Epithelial cell of prostate (primary cell): ENCODE data around the gene METTL18.
"Not testable (repeated sequence)": the region's sequence is repeated elsewhere in the genome, so short reads cannot be mapped to it uniquely, and the experiment has no call there.

Experiments used
- DNase-seq: peaks from one replicate; pipeline ENCODE4 v3.0.0-alpha.2; 2011; ENCODE audit warnings: low read depth, low spot score
- H3K27ac ChIP-seq: fragments of 450-650 bp; 2 replicates; pipeline ENCODE4 v1.5.1; 2017; ENCODE audit warnings: mild to moderate bottlenecking

METTL18 gene

DNA sequence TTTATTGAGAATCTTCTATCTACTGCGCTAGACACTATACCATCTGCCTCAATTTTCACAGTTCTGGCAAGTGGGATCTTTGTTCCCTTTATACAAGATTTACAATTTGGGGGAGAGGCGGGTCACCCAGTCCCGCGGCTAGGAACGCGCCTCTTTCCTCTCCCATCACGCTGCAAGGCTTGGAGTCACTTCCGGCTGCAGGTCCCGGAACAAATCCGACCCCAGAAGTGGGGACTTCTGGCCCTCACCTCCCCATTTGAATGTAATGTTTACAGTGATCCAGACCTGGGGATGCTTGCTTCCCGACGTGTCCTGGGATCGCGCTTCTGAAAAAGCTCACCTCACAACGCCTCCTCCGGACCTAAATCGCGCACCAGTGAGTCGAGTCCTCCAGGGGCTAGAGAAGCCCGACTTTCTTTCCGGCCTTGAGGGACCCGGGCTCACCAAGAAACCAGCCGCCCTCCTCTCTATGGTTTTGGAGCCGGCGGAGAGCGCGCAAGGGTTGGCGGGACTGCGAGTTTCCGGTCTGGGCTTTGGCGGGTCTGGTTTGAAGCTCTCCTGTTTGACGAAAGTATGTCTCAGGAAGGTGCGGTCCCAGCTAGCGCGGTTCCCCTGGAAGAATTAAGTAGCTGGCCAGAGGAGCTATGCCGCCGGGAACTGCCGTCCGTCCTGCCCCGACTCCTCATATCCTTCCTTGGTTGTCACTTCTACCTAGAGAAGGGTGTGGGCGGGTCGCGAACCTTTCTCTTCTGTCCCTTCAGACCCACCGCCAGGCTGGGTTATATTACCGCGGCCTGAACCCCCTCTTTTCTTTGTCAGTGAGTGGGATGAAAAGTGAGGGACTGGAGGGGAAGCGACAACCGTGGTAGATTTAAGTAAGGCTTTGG lies at the start of gene METTL18:
Gene METTL18, minus strand, starts transcription at position 378 of the 887 bp plus-strand sequence. CDS start 1,212 bp downstream, outside the sequence.
- peak within 1 kb of the TSS; percentile 81 for H3K27ac ChIP-seq
- peak; percentile 90 for DNase-seq

DNA sequence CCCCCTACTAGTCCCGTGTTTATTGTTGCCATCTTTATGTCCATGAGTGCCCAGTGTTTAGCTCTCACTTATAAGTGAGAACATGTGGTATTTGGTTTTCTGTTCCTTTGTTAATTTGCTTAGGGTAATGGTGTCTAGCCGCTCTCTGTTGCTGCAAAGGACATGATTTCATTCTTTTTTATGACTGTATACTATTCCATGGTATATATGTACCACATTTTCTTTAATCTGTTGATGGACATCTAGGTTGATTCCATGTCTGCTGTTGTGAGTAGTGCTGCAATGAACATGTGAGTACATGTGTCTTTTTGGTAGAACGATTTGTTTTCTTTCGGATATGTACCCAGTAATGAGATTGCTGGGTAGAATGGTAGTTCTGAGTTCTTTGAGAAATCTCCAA lies 44.2 kb upstream of the METTL18 start:
- H3K27ac ChIP-seq: no peak overlapping the region
- no peak for DNase-seq

DNA sequence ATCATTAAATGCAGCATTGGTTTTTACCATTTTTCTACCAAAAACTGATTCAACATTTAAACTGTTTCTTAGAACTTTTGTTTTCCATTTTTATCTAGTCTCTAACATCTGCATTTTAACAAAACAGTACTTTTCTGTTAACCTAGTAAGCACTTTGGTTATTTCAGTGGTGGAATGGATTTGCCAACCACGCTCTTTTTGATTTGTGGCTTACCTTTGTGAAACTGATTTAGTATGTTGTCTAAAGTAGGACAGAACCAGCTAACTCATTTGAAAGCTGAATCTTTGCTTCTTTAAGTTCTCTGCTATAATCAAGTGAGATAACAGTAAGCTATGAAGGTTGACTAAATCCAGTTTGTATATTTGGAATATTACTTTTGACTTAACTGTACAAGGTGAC lies 41.5 kb upstream of the METTL18 start:
- DNase-seq: no peak
- no peak overlapping the region for H3K27ac ChIP-seq

DNA sequence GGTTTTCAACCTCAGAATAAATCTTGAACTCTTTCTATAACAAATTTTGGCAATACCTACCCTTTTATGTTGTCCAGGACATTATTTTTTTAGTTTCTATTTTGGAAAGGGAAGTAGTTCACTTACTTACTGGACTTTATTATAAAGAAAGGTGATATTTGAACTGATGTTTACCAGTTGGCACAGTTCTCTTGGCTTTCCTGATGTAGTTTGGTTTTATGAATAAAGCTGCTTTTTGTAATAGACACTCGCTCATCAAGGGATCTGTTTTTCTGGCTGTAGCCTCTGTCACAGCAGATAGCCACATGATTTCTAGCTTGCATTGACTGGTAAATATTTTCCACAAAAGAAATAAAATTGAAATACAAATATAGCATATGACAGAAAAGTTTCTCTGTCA lies 40.9 kb upstream of the METTL18 start:
- no peak overlapping the region for H3K27ac ChIP-seq
- DNase-seq: no peak

DNA sequence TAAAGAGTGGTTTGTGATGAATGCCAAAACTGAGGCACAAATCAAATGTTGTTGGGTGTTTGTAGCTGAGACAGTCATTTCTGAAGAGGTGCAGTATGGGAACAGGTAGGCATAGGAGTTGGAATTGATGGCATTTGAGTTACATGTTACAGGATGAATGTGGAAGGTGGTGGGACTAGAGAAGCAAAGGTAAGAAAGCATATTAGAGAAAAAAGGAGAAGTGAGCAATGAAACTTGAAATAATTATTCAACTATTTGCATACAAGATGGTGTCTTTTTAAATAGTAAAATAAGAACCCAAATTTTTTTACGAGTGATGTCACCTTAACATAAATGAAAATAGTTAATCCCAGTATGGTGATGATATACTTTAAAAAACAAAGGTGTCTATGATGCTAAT lies 40.2 kb upstream of the METTL18 start:
- DNase-seq: no peak
- no peak overlapping the region for H3K27ac ChIP-seq

DNA sequence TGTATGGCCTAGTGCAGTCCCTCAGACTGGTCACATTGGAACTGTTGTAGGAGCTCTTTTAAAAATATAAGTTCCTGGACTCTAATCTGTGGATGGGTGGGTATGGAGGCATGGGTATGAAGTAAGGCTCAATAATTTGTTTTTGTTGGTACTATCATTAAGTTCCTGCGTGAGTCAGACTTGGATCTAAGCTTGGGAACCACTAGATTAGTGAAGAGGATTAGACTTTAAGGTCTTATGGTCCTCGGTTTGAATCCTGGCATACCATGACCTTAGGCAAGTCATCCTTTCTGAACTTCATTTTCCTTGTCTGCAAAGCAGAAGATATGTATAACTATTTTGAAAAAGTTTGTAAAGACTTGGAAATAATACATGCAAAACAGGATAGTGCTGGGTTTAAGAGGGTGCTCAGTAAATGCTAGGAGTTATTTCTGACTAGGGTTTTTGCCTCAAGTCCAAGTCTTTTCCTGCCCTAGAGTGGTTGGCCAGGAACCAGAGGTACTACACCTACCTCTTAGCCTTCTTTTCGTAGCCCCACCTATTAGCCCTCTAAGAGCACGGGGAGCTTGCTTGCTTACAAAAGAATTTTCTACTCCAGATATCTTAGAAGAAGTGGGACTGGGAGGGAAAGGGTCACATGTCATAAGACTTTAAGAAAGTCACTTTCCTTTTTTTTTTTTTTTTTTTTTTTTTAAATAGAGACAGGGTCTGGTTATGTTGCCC lies 38.6 kb upstream of the METTL18 start:
- no peak for DNase-seq

DNA sequence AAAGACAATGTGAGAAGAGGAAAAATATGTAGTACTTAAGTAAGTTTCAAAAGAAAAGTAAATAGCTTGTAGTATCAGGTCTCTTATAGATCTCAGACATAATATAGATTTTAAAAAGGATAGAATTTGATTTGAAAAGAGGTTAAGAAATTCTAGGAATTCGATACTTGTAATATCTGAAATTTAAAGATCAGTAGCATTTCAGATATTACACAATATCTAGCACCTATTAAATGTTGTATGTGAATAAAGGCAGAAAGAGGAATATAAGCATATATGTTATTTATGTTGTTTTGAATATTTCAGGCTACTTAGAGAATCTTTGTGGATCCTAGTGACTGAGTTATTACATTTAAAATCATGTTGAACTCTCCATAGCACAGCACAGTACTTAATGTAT lies 35.0 kb upstream of the METTL18 start:
- no peak overlapping the region for H3K27ac ChIP-seq
- no peak for DNase-seq

More for the DNA sequence above, 38.6 kb upstream of the METTL18 start:
- no peak overlapping the region for H3K27ac ChIP-seq

DNA sequence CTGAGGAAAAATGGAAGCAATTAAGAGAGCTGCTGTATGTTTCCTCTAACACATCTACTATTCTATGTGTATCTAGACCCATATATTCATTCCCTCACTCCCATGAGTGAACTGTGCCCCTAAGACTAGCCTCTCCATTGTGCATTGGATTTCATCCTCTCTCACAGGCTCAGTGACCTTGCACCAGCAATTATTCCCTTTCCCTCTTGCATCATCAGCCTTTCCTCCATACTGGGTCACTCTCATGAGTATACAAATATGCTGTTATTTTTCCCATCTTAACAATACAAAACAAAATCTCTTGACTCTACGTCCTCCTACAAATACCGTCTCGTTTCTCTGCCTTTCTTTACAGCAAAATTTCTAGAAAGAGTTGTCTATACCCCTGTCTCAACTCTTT lies 29.4 kb upstream of the METTL18 start:
- DNase-seq: no peak
- H3K27ac ChIP-seq: no peak overlapping the region

DNA sequence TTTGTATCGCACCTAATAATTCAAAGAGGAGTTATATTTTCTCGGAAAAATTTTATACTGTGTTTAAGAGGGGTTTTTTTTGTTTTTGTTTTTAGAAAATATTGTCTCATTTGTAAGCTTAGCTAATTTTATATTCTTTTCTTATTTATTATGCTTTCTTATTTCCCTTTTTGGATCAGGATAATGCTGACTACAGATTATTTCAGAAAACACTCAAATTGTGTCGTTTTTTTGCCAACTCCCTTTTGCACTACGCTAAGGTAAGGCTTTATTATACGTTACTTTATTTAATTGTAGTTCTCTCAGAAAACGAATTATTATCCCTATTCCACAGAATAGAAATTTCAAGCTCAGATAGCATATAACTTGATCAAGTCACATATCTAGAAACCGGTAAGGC lies 26.8 kb upstream of the METTL18 start:
- no peak for DNase-seq
- no peak overlapping the region for H3K27ac ChIP-seq

DNA sequence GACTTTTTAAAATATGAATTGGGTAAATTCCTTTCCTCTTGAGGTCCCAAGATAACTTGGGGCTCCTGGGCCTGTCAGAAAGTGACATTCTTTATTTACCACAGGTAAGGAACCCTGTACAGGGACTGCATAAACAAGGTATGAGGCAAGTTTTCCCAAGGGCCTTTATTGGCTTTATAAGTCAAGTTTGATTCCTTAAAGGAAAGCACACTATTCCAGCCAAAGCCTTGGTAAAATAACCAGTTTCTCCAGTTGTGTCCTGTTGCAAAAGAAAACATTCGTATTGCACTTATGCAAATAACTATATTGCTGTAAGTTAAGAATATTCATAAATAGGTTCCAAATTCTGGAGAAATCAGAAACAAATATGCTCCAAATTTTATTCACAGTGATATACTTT lies 21.9 kb upstream of the METTL18 start:
- DNase-seq: no peak
- no peak overlapping the region for H3K27ac ChIP-seq

DNA sequence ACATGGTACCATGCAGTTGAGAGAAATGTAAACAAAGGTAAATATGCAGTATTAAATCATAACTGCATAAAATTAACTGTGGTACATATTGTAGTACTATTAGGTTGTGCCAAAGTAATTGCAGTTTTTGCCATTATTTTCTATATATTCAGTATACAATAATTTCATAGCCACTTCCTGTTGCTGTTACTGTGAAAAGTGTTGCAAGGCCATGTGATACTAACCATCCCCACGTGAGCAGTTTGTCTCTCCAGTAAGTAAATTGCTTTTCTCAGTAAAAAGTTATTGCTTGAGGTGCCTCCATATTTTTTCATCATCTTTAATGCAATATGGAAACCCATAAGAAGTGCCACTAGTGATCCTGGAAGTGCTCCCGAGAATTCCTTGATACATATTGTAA lies 19.6 kb upstream of the METTL18 start:
- DNase-seq: no peak
- H3K27ac ChIP-seq: no peak overlapping the region

DNA sequence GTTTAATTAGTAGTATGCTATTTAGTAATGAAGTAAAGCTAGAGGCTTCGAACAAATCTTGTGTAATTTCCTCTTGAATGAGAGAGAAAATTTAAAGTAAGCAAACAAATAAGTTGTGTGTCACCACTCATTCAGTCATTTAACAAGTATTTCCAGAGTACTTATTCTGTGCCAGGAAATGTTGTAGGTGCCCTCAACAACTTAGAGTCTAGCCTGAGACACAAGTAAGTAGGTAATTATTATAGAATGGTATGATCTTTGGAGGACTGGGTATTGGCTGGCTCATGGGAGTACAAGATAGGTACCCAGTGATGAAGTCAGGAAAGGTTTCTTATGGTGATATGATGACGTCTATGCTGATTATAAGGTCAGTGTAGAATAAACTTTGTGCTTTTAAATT lies 17.4 kb upstream of the METTL18 start:
- no peak for DNase-seq
- H3K27ac ChIP-seq: no peak overlapping the region

DNA sequence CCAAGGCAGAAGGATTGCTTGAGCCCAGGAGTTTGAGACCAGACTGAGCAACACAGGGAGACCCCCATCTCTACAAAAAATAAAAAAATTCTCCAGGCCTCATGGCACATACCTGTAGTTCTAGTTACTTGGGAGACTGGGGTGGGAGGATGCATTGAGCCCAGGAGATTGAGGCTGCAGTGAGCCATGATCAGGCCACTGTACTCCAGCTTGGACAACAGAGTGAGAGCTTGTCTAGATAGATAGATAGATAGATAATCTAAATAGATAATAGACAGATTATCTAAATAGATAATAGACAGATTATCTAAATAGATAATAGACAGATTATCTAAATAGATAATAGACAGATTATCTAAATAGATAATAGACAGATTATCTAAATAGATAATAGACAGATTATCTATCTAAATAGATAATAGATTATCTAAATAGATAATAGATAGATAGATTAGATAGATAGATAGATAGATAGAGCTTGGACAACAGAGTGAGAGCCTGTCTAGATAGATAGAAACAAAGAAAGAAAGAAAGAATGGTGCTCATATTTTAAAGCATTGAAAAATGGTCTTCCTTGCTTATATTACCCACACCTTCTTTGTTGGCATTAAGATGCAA lies 16.8 kb upstream of the METTL18 start:
- H3K27ac ChIP-seq, DNase-seq: not testable (repeated sequence)

DNA sequence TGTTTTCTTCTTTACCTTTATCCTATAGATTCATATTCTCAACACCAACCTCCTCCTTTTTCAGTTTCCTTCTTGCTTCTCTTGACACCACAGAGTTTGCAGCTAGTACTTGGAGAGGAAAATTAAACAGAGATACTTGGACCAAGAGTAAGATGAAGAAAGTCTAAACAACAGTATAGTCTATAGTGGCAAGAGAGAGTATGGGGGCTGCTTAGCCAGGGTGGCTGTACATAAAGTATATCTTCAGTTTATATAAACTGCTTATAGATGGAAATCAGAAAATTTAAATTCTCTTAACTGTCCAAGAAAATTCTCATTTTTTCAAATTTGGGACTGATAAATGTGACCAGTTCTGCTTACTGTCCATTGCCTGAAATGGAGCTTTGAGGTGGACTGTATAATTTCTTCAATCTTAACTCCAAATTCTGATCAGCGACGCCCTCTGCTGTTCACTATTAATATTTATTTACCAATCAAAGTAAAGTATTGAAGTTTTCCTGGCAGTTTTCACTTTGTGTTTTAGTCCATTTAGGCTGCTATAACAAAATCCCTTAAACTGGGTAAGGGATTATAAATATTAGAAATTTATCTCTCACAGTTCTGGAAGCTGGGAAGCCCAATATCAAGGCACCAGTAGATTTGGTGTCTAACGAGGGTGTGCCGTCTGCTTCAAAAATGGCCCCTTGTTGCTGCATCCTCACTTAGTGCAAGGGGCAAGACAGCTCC lies 14.8 kb upstream of the METTL18 start:
- no peak for DNase-seq
- no peak overlapping the region for H3K27ac ChIP-seq

DNA sequence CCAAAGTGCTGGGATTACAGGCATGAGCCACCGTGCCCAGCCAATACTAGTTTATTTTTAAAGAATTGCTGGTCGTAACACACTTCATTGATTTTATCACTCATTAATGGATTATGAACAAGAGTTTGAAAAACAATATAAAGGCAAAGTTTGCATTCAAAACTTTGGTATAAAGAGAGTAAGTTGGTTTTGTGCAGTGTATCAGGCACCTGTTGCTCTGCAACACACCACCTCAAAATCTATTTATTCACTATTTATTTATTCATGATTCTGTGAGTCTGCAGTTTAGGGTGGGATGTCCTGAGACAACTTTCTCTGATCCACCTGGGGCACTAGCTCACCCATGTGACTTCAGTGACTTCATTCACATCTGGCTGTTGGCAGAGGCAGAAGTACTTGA lies 10.2 kb upstream of the METTL18 start:
- H3K27ac ChIP-seq: no peak overlapping the region
- no peak for DNase-seq

DNA sequence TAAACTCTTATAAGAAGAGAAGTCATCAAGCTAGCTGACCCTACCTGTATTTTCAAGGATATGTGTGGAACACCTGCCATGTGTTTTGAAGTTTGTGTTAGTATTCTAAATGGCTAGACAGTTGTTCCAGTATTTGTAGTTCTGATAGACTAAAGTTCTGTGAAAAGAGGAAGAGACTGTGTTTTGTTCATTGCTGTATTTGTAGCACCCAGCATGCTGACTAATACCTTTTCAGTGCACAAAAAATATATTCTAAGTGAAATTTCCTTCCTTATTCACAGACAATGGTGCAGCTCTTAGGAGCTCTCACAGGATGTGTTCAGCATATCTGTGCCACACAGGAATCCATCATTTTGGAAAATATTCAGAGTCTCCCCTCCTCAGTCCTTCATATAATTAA lies 8.2 kb upstream of the METTL18 start:
- H3K27ac ChIP-seq: no peak overlapping the region
- DNase-seq: no peak

DNA sequence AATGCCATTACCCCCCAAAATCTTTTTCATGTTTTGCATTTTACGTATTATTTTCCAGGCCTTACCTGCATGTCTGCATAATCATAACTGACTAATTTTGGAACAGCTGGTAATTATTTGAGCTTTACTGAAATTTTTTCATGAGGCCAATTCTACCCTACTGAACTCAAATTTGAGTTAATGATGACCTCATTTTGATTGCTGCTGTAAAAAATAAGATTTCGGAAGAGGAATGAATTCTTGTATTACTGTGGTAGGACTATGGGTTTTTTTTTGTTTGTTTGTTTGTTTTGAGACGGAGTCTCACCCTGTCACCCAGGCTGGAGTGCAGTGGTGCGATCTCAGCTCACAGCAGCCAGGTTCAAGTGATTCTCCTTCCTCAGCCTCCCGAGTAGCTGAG lies 2.6 kb upstream of the METTL18 start:
- DNase-seq: no peak
- no peak overlapping the region for H3K27ac ChIP-seq

DNA sequence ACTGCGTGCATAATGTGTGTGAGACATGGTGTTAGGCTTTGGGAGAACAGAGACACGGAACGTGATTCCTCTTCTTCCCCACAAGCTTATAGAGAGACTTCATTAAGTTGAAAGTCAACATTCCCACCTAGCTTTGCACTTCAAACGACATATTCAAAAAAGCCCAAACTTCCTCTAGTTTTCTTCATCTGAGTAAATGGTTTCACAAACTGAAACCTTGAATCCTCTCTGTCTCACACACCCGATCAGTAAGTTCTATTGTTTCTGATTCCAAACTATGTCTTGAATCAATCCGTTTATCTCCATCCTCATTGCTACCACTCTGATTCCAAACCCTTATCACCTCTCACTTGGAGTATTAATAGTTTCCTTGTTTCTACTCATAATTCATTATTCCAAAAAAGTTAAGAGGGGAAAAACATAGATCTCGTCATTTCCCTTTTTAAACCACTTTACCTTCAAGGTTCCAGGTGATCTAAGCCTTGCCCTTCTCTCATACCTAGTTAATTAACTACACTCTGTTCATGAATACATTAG lies 1.6 kb upstream of the METTL18 start:
- no peak overlapping the region for H3K27ac ChIP-seq

DNA sequence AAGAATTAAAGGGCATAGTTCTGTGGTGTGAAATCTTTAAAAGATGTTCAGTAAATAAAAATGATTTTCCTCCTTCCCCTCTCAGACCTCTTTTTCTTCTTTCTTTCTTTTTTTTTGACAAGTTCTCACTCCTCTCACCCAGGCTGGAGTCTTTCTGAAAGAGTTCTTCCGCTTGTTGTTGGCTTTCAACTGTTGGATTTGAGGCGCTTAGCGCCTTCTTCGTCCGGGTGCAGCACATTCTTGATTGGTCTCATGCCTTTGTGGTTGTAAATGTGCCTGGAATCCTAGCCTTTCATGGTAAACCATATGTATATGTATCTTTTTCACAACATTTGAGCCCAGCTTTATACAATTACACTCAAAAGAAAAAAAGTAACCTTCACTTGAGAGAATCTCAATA lies 980 bp upstream of the METTL18 start:
- DNase-seq: no peak
- H3K27ac ChIP-seq: peak overlapping the region; percentile 81

More for the DNA sequence above, 1.6 kb upstream of the METTL18 start:
- no peak for DNase-seq

DNA sequence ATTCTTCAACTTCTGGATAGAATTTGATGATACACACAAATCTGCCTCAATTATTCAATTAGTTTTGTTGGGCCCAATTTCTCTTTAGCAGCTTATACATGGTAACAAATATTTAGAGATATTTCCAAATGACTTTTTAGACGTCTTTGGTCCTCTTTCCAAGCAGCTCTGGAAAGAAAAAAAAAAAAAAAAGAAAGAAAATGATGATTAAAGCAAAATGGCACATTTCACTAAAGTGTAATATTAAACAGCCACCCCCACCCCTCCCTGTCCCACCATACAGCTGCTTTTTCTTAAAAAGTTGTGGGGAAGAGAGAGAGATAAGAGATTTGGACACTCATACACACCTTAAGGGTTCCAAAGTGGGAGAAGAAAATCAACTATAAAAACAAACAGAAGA lies 977 bp downstream of the METTL18 start:
- H3K27ac ChIP-seq: peak overlapping the region; percentile 81
- DNase-seq: no peak
